Kidney epithelial cell (primary cell): ENCODE results near the gene SLC35E3. TPM values are rescaled to one million over a fixed set of nuclear protein-coding genes. Genes with fewer than 3 reads are reported as not detected.

Experiments used
- DNase-seq: peaks from one replicate; pipeline ENCODE4 v3.0.0-alpha.2; 2010; ENCODE audit warnings: low read depth
- H3K27me3 ChIP-seq: 2 replicates; pipeline ENCODE4 v1.6.0; 2011; ENCODE audit warnings: low read length; ENCODE audit not compliant: control insufficient read depth, insufficient read depth
- H3K36me3 ChIP-seq: 2 replicates; pipeline ENCODE4 v1.5.1; 2011; ENCODE audit warnings: low read length; ENCODE audit not compliant: control insufficient read depth, insufficient read depth
- H3K4me3 ChIP-seq: 2 replicates; pipeline ENCODE4 v1.5.1; 2011; ENCODE audit warnings: low read depth, mild to moderate bottlenecking, control low read depth, low read length
- total RNA-seq: library from RNA; depleted of rRNA; stranded (reverse); fragments of >200 nt; gene quantifications from 2 replicates; pipeline ENCODE4 v1.2.3, GENCODE V29; 2015
- TF ChIP-seq, protein P1 (sequence below): IDR thresholded peaks from 2 replicates; pipeline ENCODE4 v1.5.1; 2011; ENCODE audit warnings: mild to moderate bottlenecking, moderate library complexity, low read length, control low read depth, inconsistent platforms; ENCODE audit not compliant: insufficient read depth, poor library complexity, severe bottlenecking

Gene SLC35E3
- total RNA-seq, 1 donor from 2014 or later = 4.3 TPM

DNA sequence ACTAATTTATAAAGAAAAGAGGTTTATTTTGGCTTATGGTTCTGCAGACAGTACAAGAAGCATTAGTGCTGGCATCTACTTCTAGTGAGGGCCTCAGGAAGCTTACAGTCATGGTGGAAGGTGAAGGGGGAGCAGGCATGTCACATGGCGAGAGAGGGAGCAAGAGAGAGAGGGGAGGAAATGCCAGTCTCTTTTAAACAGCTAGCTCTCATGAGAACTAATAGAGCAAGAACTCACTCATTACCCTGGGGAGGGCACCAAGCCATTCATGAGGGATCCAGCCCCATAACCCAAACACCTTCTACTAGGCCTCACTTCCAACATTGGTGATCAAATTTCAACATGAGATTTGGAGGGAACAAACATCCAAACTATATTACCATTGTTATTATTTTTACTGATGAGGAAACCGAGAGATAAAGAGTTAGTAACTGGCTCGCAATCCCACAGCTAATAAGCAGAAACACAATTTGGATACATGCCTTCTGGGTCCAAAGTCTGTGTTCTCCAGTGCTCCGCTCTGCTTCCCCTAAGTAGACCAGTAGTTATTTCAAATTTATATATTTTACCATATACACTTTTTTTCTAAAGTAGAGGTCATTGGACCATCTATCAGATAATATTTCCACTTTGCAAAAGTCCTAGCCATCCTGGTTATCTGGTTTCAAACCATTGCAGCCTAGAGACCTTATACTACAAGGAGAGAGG, 9.7 kb downstream of the SLC35E3 start:
- no peaks in the 10 kb centered on the region for H3K27me3 ChIP-seq
- DNase-seq = no peak
- H3K36me3 ChIP-seq = no peaks in the 10 kb centered on the region
- H3K4me3 ChIP-seq = no peak overlapping the region
- TF ChIP-seq, protein P1, sequence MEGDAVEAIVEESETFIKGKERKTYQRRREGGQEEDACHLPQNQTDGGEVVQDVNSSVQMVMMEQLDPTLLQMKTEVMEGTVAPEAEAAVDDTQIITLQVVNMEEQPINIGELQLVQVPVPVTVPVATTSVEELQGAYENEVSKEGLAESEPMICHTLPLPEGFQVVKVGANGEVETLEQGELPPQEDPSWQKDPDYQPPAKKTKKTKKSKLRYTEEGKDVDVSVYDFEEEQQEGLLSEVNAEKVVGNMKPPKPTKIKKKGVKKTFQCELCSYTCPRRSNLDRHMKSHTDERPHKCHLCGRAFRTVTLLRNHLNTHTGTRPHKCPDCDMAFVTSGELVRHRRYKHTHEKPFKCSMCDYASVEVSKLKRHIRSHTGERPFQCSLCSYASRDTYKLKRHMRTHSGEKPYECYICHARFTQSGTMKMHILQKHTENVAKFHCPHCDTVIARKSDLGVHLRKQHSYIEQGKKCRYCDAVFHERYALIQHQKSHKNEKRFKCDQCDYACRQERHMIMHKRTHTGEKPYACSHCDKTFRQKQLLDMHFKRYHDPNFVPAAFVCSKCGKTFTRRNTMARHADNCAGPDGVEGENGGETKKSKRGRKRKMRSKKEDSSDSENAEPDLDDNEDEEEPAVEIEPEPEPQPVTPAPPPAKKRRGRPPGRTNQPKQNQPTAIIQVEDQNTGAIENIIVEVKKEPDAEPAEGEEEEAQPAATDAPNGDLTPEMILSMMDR = no peak

DNA sequence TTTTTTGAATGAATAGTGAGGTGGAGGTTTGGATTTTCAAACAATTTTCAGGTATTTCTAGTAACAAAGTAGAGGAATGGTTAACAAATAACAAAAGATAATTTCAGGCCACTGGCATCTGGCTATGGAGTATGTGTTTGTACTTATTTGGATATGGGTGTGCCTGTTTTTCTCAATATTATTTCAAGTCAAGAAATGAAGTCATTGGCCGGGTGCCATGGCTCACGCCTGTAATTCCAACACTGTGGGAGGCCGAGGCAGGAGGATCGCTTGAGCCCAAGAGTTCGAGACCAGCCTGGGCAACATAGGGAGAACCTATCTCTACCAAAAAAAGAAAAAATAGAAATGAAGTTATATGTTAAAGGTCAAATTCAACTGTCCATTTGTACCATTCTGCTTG, 13.9 kb downstream of the SLC35E3 start:
- Histone ChIP-seq H3K36me3 (no peaks in the 10 kb centered on the region), H3K27me3 (no peaks in the 10 kb centered on the region), H3K4me3 (no peak overlapping the region)
- no peak for DNase-seq
- TF ChIP-seq, protein P1 = no peak

DNA sequence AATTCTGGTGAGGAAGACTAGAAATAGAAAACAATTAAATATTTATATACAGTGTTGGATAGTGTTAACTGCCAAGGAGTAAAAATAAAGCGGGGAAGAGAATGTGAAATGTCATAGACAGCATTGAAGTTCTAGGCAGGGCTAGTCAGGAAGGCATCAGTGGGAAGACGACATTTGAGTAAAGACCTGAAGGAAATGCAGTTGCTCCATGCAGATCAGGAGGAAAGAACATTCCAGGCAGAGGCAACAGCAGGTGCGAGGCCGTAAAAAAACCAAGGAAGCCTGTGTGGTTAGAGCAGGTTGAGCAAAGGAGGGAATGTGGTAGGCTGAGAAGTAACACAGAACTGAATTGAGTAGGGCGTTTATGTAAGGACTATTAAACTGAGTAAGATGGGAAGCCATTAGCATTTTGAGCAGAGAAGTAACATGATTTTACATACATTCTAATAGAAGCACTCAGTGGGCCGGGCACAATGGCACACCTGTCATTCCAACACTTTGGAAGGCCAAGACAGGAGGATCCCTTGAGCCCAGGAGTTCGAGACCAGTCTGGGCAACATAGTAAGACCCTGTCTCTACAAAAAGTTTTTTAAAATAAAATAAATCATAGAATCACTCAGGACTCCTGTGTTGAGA, 14.9 kb downstream of the SLC35E3 start:
- DNase-seq = no peak
- Histone ChIP-seq H3K27me3 (no peaks in the 10 kb centered on the region), H3K36me3 (no peaks in the 10 kb centered on the region), H3K4me3 (no peak overlapping the region)
- TF ChIP-seq, protein P1 = no peak

DNA sequence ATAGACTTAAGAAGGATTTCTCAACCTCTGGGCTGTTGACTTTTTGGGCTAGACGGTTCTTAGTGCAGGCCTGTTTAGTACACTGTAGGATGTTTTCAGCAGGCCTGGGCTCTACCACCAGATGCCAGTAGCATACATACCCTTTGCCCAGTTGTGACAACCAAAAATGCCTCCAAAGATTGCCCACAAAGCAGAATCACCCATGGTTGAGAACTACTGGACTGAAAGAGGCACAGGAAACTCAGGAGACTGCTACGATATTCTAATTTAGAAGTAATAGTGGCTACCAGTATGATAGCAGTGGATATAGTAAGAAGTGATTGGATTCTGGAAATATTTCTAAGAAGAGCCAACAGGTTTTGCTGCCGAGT, 15.5 kb downstream of the SLC35E3 start:
- TF ChIP-seq, protein P1 = no peak
- H3K4me3 ChIP-seq = no peak overlapping the region
- DNase-seq = no peak

DNA sequence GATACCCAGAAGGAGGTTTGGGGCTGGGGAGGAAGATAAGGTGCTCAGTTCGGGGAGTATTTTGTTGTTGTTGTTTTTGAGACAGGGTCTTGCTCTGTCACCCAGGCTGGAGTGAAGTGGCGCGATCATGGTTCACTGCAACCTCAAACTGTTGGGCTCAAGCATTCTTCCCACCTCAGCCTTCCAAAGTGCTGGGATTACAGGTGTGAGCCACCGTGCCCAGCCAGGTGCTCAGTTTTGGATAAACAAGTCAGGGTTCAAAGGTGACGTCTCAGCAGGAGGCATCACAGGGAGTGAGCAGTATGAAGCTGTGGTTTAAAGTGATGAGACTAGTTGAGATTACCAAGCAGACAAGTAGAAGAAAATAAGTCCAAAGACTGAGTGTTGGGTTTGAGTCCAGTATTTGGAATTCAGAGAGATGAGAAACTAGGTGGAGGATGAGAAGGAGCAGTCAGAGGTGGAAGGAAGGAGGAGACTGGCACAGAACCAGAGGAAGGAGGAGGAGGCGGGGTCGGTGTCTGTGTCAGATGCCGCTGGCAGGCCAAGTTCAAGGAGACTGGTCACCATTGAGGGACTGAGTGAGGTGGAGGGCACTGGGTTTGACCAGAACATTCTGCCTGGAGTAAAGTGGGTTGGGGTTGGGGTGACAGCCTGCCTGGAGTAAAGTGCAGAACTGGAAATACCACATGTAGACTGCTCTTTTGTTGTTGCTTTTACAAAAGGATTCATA, 16.1 kb downstream of the SLC35E3 start:
- H3K27me3 ChIP-seq = no peaks in the 10 kb centered on the region
- TF ChIP-seq, protein P1 = no peak
- no peak overlapping the region for H3K4me3 ChIP-seq
- no peak for DNase-seq
- H3K36me3 ChIP-seq = no peaks in the 10 kb centered on the region

More for the DNA sequence above, 15.5 kb downstream of the SLC35E3 start:
- no peaks in the 10 kb centered on the region for H3K27me3 ChIP-seq
- H3K36me3 ChIP-seq = no peaks in the 10 kb centered on the region
